Kasumi-1 (cell line): ENCODE data around the gene CYRIA.

ENCODE experiments used
- DNase-seq, 2 experiments: peaks; one replicate each; lab custom pipeline; 2025; lab: John Stamatoyannopoulos, UW

The CYRIA gene

GRCh38 chr2:16629770-16630169 lies 35.9 kb downstream of the CYRIA start:
- no peak for DNase-seq

GRCh38 chr2:16629044-16629443 lies 36.6 kb downstream of the CYRIA start:
- no peak for DNase-seq

GRCh38 chr2:16628314-16628713 lies 37.3 kb downstream of the CYRIA start:
- DNase-seq, result peak; percentile 31 to 44

DNA sequence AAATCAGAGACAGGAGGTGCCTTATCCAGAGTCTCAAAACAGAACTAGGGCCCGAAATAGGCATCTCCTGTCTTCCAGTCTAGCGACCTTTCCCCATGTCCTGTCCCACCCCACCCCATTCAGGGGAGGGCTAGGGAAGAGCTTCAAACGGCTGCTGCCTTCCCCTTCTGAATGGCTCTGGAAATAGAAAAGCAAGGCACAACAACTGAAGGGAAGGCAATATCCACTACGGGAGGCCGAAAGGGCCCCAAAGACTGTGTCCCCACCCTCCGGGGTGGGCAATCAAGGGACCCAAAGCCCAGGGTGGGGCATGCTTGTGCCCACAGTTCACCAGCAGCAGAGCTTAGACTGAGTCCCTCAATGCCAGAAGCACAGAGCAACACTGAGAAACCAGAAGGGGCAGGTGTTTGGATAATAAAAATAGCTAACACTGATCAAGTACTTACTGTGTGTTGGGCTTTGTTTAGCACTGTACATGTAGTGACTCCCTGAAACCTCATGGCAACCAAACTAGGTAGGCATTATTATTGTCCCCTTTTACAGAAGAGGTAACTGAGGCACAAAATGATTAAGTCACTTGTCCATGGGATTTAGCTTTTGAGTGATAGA lies 38.5 kb downstream of the CYRIA start:
- no peak for DNase-seq

- no peak for DNase-seq
Observed at GRCh38 chr2:16626497-16626896, 39.1 kb downstream of the CYRIA start.

GRCh38 chr2:16625759-16626158 lies 39.9 kb downstream of the CYRIA start:
- DNase-seq, result no peak

DNA sequence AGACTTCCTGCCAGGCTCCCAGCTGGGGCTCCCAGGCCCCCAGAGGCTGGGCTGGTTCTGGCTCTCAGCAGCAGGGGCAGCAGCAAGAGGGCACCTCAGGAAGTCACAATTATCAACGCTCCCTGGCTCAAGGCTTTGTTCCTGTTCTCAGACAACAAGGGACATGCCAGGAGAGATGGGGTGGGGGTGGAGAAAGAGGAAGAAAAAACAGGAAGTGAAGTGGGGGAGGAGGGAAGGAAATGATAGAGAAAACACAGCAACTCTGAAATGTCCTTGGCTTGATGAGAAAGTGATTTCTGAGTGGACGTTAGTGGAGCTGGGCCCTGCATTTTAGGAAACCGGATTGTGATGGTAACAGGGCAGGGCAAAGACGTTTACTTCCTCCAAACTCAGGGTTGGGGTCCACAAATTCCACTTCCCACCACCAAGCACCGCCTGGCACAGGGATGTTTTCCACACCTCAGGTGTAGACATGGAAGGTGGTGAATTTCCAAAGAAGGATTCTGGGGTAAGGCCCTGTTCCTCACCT lies 40.4 kb downstream of the CYRIA start:
- DNase-seq, result peak; percentile 87 to 92

DNA sequence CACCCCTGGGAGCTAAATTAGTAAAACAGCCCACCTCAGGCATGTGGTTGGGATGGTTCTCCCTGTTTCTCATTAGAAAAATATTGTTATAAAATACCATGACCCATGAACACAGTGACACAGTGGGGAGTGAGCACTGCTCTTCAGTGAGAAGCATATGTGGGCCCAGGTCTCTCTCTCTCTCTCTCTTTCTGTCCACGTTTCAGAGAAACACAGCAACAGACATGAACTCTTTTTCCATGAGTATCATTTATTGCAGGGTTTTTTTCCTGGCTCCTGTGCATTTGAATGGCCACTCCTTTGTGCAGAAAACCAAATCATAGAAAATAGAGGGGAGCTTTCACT lies 41.2 kb downstream of the CYRIA start:
- no peak for DNase-seq

DNA sequence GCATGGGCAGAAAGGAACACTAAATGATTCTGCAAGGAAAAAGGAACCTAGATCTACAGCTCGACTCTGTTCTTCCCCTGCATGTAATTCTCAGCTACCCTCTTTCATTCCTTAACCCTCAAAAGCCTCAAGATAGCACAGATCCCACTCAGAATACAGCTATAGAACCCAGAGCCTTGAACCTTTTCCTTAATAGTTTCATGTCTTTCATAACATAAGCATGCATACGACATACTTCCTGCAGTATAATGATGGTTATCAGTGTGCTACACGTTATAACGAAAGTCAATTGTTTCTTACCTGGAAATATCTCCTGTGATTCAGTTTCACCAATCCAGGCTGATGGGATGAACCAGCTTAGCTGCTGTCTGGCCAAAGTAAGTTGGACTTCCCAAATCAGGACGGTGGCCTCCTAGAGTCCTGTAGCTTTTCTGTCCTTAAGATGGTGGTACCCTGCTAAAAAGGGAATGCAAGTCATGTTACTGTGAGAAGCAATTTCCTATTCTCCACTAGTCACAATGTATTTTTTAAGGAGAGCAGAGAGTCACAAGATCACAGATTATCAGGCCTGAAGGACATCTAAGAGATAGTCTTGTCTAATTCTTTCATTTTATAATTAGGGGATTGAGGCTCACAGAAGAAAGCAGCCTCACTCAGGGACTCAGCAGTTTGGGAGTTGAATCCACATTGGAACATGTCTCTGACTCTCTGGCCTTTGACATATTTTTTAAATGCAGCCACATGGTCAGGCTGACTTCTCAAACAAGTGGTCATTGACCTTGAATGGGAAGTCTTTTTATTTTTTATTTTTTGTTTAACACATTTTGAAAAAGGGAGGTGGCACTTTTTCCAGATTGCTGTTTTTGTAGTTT lies 41.8 kb downstream of the CYRIA start:
- DNase-seq, result peak in 1 of 2 experiments; percentile 4

DNA sequence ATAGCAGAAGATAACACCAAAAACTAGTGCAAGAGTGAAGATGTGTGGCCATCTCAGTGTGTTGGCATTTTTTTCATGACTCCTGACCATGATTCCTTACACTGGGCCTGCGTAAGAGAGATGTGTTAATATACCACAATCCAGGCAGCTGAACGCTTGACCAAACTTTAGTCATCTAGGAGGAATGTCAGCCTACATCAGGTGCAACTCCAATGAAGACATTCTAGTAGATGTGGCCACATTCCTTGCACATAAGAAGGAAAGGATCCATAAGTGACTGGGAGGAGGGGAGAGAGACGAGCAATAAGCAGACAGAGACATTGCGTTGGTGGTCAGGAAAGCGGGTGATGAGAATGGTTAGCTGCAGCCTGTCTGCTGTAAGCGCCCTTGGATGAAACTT lies 42.6 kb downstream of the CYRIA start:
- no peak for DNase-seq

- DNase-seq, result peak; percentile 85
Observed at GRCh38 chr2:16622399-16622968, 43.1 kb downstream of the CYRIA start.

DNA sequence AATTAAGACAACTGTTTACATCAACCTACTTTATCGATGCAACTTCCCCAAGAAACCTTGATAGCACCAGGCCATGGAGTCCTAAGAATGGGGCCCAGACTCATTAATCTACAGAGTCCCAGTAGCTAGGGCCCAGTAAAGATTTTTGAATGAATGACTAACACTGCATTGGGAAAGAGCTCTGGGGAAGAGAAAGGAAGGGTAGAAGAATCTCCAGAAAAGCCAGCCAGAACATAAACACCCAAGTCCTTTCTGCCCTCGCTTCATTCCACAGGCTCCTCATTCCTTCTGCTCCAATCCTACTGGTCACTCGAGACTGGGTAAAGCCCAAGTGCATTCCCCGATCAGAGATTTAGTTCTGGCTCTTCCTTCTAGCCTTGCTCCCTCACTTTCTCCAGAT lies 44.3 kb downstream of the CYRIA start:
- DNase-seq, result no peak

DNA sequence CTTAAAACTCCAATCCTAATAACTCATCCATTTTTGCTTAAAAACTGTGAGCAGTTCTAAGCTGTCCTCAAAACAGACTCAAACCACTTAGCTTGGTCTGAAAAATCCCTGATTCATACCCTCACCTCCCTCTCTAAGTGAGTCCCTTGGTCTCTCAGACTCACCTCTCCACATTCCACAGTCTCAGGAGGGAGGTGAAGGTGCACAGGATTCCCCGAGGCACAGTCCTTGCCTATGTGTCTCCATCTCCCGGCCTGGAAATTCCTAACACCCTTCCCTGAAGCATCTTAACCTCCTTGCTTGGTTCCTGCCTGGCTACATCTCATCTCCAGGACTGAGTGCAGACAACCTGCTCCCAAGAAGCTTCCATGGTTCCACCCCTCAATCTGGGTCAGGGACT lies 45.0 kb downstream of the CYRIA start:
- DNase-seq, result no peak

GRCh38 chr2:16619576-16620245 lies 45.9 kb downstream of the CYRIA start:
- no peak for DNase-seq

GRCh38 chr2:16617282-16618266 lies 48.1 kb downstream of the CYRIA start:
- DNase-seq, result peak; percentile 14 to 34
